NCI-H2171 treated with DMSO at 0.1 percent for 48 hours (cell line): ENCODE data around the gene KIN.
"Not testable (repeated sequence)": the region's sequence is repeated elsewhere in the genome, so short reads cannot be mapped to it uniquely, and the experiment has no call there.

ENCODE experiments used
- DNase-seq: peaks from one replicate; lab custom pipeline; 2025; lab: John Stamatoyannopoulos, UW

The KIN gene, protein sequence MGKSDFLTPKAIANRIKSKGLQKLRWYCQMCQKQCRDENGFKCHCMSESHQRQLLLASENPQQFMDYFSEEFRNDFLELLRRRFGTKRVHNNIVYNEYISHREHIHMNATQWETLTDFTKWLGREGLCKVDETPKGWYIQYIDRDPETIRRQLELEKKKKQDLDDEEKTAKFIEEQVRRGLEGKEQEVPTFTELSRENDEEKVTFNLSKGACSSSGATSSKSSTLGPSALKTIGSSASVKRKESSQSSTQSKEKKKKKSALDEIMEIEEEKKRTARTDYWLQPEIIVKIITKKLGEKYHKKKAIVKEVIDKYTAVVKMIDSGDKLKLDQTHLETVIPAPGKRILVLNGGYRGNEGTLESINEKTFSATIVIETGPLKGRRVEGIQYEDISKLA

DNA sequence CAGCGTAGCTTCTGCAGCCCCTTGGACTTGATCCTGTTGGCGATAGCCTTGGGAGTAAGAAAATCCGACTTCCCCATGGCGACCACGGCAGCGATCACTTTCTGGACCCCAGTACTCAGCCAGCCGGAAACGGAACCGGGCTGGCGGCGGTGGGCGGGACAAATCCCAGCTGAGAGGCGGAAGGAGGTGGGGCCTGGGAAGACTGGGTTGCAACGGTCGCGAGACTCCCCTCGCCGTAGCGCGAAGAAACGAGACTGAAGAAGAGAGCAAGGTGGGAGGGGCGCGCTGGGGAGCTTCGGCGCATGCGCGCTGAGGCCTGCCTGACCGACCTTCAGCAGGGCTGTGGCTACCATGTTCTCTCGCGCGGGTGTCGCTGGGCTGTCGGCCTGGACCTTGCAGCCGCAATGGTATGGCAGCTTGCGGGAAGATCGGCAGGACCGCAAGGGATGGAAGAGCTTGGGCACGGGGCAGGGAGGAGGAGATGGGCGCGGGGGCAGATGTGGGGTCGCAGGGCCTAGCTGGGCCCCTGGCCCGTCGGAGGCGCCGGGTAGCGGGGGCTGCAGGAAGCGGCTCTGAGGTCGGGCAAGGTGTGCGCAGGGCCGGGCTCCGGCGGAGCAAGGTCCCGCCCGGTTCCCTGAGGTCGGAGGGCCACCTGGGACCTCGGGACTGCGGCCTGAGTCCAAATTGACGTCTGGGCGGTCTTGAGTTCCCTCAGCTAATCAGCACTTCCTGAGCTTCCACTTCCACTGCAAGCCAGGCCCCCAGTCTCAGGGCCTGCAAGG is at the start of gene KIN, which contains the start of gene ATP5F1C:
Gene KIN (minus strand): TSS at position 137 of the 782 bp plus-strand sequence. CDS start 60 bp downstream, at position 77.
Gene ATP5F1C (plus strand): TSS at position 321 of the 782 bp plus-strand sequence. CDS start 31 bp downstream, at position 352.
- DNase-seq, result peak; percentile 89

DNA sequence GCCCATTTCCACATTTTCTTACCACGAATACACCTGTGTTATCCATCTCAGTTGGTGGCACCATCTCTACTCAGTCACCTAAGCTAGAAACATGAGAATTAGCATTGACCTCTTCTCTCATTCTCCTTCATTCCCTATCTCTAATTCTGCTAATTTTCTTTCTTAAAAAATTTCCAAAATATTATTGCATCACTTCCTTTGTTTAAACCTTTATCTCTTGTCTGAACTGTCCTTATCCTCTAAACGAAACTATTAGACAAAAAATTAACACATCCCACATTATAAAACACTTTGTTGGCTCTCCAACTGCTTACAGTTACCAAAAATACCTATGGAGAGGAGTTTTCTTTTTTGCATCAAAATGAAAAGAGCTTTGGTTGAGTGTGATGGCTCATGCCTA is 48.8 kb upstream of the KIN start:
- DNase-seq, result no peak

DNA sequence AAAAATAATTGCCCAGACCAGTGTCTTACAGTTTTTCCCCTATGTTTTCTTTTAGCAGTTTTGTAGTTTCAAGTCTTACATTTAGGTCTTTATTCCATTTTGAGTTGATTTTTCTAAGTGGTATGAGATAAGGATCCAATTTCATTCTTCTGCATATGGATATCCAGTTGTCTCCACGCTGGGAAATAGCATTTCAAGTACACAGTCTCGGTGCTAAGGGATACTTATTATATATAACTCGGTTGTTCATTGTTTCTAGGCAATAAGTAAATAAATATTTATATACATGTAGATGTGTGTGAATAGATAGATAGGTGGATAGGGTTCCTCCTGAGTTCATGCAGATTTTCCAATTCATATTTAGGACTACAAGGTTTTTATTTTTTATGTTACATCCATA is 46.5 kb upstream of the KIN start:
- DNase-seq, result no peak

DNA sequence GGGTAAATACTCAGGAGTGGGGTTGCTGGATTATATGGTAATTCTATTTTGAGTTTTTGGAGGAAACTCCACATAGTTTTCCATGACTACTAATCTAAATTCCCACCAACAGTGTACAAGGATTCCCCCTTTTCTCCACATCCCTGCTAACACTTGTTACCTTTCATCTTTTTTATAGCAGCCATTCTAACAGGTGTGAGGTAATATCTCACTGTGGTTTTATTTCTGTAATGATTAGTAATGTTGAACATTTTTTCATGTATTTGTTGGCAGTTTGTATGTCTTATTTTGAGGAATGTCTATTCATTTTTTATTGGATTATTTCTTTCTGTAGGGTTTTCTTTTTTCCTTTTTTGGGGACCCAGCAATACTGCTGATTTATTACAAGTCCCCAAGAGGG is 45.4 kb upstream of the KIN start:
- no peak for DNase-seq

DNA sequence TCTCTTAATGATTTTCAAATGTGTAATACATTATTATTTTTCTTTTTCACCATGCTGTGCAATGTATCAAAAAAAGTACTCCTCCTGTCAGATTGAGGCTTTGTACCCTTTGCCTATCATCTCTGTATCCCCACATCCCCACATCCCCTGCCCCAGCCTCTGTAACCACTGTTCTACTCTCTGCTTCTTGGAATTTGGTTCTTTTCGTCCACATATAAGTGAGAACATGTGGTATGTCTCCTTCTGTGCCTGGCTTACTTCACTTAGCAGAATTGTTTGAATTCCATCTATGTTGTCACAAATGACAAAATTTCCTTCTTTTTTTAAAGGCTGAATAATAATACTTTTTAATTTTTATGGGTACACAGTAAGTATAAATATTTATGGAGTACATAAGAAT is 44.3 kb upstream of the KIN start:
- no peak for DNase-seq

DNA sequence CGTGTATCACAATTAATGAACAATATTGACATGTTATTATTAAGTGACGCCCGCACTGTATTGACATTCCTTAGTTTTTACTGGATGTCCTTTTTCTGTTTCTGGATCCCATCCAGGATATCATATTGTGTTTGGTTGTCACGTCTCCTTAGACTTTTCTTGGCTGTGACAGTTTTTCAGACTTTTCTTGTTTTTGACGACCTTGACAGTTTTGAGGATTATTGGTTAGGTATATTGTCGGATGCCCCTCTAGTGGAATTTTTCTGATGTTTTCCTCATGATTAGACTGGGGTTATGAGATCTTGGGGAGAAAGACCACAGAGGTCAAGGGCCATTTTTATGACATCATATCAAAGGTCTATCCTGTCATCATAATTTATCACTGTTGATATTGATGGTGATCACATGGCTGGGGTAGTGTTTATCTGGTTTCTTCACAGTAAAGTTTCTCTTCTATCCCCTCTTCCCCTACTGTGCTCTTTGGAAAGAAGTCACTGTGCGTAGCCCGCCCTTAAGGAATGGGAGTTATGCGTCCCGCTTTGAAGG is 41.6 kb upstream of the KIN start:
- DNase-seq, result no peak

DNA sequence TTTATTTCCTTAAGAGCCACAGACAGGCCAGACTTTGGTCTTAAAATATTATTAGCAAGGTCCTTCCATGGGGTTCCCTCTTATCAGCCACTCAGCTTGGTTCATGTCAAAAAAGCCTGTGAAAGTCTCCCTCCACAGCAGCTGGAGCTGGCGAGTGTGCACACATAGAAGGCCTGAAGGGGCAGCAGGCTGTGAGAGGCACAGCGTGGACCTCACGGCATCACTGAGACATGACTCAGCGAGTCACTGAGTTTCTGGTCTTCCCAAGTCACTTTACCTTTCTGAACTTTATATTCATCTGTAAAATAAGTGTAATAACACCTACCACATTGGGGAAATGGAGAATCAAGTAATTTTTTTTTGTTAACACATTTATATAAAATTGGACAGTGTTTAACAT is 39.2 kb upstream of the KIN start:
- DNase-seq, result no peak

DNA sequence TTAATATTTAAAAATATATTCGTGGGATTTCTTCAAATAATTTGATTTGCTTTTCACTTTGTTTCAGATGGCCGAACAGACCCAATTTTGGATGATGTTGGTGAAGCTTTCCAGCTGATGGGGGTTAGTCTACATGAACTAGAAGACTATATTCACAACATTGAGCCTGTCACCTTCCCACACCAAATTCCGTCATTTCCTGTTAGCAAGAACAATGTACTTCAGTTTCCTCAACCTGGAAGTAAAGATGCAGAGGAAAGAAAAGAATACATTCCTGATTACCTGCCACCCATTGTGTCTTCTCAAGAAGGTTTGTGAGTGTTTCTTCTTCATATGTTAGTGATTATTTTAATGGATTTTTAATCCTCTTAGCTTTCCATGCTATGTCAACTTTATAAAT is 36.5 kb upstream of the KIN start:
- no peak for DNase-seq

DNA sequence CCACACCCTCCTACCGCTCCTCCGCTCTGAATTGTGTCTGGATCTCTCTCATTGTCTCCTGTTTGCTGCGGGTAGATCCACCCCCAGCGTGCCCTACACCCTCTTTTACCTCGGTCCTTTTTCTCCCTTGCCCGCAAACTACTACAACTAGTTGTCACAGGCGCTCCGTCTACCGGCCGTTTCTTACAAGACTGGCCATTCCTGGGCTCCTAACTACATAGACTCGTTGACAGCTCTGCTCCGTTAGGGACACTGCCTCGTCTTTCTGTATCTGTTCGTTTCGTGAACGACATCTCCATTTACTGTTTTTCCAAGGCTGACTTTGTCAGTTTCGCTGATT is 31.3 kb upstream of the KIN start:
- peak; percentile 2 for DNase-seq

DNA sequence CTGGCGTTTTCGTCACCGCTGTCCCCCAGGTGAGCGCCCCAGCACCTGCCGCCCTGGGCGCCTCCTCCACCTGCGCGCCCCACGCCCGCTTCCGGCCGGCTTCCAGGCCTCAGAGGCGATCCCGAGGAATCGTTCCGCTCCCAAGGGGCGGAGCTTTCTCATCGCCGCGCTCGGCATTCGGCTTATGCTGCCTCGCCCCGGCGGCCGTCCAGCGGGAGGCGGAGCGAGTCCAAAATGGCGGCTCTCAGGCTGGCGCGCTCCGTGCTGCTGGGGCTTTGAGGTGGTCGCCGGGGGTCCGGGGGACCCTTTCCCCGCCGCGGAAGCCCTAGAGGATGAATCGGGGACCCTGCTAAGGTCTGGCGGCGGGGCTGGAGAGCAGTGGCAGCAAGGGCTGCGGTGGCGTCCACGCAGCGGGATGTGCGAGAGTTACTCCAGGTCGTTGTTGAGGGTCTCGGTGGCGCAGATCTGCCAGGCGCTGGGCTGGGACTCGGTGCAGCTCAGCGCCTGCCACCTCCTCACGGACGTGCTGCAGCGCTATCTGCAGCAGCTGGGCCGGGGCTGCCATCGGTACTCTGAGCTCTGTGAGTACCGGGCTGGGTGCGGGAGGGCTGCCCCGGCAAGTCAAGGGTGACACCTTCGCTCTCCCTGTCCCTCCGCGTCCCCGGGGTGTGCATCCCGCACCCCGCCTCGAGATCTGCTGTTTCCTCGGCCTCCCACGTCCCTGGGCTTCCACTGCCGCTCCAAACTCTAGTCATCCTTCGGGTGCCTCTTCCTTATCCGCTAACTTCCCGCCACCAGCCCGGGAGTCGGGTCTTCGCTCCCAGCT is 30.7 kb upstream of the KIN start, which contains the start of gene TAF3:
Gene TAF3 (plus strand): TSS at position 211 of the 826 bp plus-strand sequence. CDS start 205 bp downstream, at position 416.
- peak; percentile 75 for DNase-seq

DNA sequence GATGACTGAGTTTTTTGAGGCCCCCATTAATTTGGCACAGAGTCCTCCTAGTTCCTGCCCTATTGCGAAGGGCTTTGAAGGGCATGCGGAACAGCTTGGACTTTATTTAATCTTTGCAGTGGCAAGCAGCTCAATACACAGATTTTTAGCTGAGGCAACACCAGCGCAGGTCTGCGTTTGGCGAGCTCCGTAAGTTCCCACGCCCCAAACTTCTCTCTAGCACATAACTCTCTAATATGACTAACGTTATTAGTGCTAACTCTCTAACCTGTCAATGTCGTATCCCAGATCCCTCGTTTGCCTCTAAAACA is 30.1 kb upstream of the KIN start:
- DNase-seq, result no peak

DNA sequence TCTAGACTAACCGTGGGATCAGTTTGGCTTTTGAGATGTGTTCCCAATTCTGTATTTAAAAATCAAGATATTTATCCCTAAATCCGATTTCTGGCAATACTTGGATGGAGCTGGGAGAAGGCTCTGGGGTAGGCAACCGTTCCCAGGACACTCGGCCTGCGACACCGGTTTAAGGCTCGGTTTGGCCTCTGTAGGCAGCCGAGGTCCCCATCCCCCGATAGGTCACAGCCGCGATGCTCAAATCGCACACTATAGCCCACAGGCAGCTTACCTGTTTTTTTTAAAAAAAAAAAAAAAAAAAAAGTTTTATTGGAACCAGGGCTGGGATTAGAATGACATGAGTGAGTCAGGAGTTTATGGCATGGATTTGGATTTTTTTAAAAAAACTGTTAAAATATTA is 29.8 kb upstream of the KIN start:
- no peak for DNase-seq

DNA sequence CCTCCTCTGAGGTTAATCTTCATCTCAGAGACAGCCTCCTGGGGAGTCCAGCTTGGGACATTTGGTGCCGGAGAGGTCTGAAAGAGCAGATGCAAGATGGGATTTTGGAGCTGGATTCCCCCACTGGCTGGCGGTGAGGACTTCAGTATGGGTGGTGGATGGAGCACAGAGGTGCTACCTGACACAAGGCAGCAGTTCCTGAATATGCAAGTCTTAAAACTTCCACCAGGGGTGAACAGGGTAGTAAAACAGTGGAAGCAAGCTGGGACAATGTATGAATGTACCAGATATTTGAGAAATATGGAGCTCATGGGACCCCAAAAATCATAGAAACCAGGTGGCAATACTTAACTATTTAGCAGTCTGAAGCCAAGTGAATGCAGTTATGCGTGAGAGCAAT is 25.7 kb upstream of the KIN start:
- DNase-seq, result no peak

DNA sequence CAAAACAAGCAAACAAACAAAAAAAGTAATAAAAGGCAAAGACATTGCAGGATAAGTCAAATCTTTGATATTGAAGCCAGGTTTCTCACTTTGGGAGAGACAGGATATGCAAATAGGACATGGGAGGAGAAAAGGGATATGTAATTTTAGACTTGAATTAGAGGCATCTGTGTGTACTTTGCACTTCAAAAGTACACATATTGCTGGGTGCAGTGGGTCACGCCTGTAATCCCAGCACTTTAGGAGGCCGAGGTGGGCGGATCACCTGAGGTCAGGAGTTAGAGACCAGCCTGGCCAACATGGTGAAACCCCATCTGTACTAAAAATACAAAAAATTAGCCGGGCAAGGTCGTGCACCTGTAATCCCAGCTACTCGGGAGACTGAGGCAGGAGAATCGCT is 23.9 kb upstream of the KIN start:
- DNase-seq, result not testable (repeated sequence)

DNA sequence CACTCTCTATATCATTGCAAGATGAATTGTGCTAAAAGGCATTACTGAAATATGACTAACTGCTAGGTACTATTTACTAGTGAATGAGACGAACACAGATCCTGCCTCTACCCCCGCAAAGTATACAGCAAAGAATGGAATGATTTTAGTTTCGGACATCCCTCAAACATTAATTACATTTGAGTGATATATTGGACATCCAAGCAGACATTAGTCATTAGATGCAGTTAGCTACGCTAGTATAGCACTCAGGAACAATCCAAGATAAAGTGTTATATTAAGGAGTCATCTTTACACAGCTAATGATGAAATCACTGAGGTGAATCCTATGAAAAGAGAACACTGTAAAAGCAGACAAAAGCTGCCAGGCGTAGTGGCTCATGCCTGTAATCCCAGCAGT is 23.2 kb upstream of the KIN start:
- DNase-seq, result no peak

DNA sequence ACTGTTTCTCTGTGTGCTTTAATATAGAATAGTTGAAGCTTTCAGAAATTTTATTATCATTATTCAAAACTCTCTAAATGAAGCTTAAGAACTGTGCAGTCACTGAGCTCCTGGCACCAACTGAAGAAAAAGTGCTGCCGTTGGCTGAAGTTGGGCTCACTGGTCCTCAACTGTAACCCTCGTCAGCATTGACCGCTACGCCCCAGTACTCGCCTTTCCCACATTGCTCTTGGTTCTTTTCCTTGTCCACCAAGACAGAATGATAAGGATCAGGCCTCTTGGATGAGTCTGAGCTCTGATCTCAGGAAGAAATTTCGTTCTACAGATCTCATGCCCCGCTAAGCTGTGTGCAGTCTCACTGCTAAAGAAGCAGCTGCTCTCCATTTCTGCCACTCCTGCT is 22.6 kb upstream of the KIN start:
- no peak for DNase-seq

DNA sequence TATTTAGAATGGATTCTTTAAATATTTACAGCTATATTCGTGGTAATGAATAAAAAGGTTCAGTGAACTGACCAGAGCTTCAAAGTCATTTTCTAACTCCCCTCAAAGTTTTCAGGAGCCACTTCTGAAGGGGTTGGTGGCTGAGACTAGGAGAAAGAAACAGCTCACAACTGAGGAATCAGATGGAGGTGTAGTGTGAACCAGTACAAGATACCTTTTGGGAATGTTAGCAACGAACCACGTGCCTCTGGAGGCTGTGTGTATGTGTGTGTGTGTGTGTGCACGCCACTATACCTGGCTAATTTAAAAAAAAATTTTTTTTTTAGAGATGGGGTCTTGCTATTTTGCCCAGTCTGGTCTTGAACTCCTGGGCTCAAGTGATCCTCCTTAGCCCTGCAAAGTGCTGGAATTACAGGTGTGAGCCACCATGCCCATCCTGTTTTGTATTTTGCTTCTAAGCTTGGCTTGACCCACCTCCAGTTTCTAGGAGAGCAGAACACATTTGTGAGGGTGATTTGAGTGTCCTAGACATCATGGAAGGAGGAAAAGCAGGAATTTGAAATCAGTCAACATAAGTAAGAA is 21.0 kb upstream of the KIN start:
- DNase-seq, result no peak

DNA sequence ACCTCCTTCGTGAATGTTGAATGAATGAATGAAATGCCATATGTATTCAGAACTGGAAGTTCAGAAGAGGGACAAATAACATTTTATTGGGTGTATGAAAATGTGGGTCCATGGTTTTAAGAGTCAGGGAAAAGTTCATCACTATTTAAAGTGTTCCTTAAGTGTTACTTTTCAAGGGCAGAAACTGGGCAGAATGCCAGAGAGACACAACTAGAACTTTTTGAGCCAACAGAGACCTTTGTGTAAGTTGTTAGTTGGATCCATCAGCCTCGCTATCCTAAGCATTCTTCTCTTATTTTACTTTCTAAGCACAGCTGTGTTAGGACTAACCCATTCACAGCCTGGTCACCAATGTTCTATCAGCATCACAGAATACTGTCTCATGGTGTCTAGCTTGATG is 16.9 kb upstream of the KIN start:
- DNase-seq, result no peak

DNA sequence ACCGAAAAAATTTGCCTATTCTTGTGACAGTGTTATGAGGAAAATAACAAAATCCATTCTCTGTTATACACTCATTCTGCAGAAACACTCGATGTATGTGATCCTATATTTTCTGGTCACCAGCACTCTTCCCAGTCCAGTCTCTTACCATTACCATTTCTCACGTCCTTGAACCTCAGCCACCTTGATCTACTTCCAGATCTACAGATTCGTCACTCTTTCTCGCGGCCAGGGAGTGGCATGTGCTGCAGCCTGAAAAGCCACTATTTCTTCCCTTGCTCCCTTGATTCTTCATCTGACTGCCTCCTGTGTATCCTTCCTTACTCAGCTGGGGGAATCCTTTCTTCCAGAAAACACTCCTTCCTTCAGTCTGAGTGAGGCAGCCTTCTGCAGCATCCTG is 16.4 kb upstream of the KIN start:
- no peak for DNase-seq

DNA sequence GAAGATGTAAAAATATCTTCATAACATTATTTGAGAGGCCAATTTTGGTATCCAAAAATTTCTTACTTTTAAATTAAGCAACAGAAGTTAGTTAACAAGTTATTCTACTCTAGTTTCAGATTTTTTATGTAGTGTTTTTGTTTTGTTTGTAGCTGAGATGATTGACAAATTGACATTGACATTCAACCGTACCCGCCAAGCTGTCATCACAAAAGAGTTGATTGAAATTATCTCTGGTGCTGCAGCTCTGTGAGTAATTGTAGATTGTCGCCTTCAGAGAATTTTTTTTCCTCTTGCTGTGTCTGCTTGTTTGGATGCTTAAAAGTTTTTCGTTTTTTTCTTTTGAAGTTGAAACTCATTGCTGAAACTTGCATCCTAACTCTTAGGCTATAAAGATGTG is 14.8 kb upstream of the KIN start:
- DNase-seq, result no peak

DNA sequence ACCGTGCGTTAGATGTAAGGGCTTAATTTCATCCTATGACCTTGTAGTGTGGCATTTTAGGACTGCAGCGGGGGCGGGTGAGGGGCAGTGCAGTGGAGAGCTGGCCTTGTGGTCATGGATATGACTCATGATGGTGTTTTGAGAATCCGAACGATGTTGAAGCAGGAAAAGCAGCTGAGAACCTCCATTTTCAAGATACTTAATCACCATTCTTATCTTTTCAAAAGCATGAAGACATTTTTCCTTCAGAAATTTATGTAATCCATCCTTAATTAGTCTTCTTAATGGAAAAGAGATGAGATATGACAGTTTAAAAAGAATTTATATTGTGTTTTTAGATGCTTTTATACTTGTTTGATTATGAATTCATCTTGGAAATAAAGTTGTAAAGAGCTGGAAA is 9.8 kb upstream of the KIN start:
- DNase-seq, result no peak

DNA sequence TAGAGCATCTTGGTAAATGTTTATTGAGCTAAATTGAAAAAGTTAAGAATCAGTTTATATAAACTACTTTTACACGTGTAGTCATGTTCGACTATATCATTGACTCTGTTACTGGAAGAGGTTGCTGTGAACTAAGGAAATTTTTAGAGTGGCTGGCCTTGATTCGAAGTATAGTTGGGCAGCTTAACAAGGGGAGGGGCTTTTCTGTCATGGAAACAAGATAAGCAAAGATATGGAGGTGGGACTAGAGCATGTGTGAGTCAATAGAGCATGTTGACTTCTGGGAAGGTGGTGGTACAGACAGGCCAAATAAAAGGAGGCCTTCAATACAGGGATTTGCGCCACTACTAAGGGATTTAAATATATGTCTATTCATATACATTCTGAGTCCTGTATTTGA is 7.8 kb upstream of the KIN start:
- no peak for DNase-seq
